IPS-20b (cell line): ENCODE data around the gene CD2BP2.

Experiments used
- H3K27ac ChIP-seq: one replicate; pipeline ENCODE4 v1.5.1; 2013; ENCODE audit warnings: low read length
- H3K27me3 ChIP-seq: 2 replicates; pipeline ENCODE4 v1.6.1; 2013; ENCODE audit warnings: mild to moderate bottlenecking, low read length, inconsistent platforms; ENCODE audit not compliant: insufficient read depth
- H3K36me3 ChIP-seq: 2 replicates; pipeline ENCODE4 v1.6.1; 2013; ENCODE audit warnings: low read depth, mild to moderate bottlenecking, inconsistent platforms, low read length, moderate library complexity; ENCODE audit not compliant: insufficient read depth
- H3K4me1 ChIP-seq: 2 replicates; pipeline ENCODE4 v1.6.1; 2013; ENCODE audit warnings: mild to moderate bottlenecking, control low read depth, inconsistent platforms, low read length, moderate library complexity; ENCODE audit not compliant: insufficient read depth
- H3K4me3 ChIP-seq: 2 replicates; pipeline ENCODE4 v1.5.1; 2013; ENCODE audit warnings: mild to moderate bottlenecking, low read length, inconsistent platforms
- H3K9ac ChIP-seq: 2 replicates; pipeline ENCODE4 v1.6.1; 2013; ENCODE audit warnings: low read depth, mild to moderate bottlenecking, inconsistent platforms, low read length, moderate library complexity
- H3K9me3 ChIP-seq: 2 replicates; pipeline ENCODE4 v1.6.1; 2013; ENCODE audit warnings: mild to moderate bottlenecking, low read depth, low read length, inconsistent platforms; ENCODE audit not compliant: insufficient read depth

CD2BP2 gene

DNA sequence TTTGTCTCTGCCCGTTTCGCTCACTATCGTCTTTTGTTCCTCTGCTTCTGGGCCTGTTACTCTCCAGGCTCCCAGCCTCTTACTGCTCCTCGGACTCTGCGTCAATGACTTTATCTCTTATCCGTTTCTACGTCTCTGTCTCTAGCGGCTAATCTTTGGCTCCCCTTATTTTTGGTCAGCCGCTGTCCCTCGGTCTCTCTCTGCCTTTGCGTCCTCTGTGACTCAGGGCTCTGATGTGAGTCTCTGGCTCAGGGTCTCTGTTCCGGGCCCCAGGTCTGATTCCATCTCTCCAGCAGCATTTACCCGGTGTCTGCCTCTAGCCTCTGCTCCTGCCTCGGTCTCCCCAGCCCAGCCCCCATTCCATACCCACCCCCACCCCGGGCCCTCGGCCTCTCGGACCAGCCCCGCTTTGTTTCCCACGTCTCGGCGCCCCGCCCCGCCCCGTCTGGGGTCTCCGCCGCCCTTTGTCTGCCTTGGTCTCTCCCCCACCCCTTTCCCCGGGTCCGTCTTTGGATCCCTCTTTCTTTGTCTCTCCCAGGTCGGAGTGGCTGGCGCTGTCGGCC lies 39.6 kb upstream of the CD2BP2 start:
- Histone ChIP-seq H3K4me1 (peaks cover 3% of the 10 kb centered on the region; the same call in 1 of the 2 replicates), H3K4me3 (peak overlapping the region; percentile 89), H3K9ac (peak overlapping the region; percentile 99), H3K27me3 (no peaks in the 10 kb centered on the region), H3K27ac (peak overlapping the region; percentile 89), H3K9me3 (no peaks in the 10 kb centered on the region), H3K36me3 (peaks cover 33% of the 10 kb centered on the region)

DNA sequence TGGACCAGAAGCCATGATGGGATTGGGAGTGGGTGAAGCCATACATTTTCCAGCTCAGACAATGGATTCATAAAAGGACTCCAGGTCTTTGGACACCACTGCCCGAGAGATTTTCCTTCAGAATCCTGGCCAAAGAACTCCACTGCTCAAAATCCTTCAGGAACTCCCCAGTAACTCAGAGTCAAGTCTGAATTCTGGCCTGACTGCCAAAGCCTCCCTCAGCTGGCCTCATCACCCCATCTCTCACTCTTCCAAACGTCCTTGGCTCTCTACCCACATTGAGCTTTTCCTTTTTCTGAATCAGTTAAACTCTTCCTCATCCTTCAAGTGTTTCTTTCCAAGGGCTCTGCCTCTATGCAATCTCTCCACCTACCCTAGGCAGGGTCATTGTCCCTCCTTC lies 28.4 kb upstream of the CD2BP2 start:
- 0 out of 2 replicates have a peak, but pooled peaks cover 4% of the 10 kb centered on the region for H3K36me3 ChIP-seq
- no peaks in the 10 kb centered on the region for H3K4me1 ChIP-seq
- no peaks in the 10 kb centered on the region for H3K9me3 ChIP-seq
- no peak overlapping the region for H3K4me3 ChIP-seq
- H3K9ac ChIP-seq, result no peak overlapping the region
- no peaks in the 10 kb centered on the region for H3K27me3 ChIP-seq
- no peak overlapping the region for H3K27ac ChIP-seq

DNA sequence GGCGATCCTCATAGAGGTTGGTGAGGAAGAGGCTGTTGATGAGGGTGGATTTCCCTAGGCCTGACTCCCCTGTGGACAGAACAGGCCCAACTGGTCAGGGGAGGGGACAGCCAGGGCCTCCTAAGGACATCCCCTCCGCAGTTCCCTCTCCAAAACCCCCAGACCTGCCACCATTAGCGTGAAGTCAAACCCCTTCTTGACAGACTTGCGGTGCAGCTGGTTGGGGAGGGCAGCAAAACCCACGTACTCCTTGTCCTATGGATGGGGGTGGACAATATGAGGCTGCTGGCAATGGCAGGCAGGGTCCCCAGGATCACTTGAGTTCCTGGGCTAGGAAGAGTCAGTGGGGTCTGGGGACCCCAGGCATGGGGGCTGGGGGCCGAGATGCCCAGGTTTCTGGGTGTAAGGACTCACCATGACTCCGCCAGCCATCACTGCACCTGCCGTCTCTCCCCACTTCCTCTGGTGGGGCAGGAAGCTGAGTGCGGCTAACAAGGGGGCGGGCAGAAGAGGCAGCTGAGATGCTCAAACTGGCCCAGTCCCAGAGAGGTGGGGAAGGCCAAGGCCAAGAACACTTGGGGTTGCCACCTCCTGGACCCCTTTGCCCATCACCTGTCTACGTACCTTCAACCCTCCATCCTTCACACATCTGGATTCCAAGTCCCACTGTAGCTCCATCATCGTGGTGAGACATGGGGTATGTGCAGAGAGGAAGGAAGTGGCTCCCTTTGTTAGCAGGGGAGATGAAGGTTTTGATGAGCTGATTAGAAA lies 27.2 kb upstream of the CD2BP2 start, which contains the start of gene SEPTIN1:
Gene SEPTIN1, minus strand, starts transcription at position 451 of the 771 bp plus-strand sequence. Its CDS starts 19 bp downstream, at position 432.
- no peaks in the 10 kb centered on the region for H3K9me3 ChIP-seq
- 0 out of 2 replicates have a peak, but pooled peaks cover 4% of the 10 kb centered on the region for H3K36me3 ChIP-seq
- H3K4me1 ChIP-seq, result peaks cover 2% of the 10 kb centered on the region
- H3K27me3 ChIP-seq, result no peaks in the 10 kb centered on the region
- H3K4me3 ChIP-seq, result no peak within 1 kb of the TSS
- no peak within 1 kb of the TSS for H3K9ac ChIP-seq
- no peak within 1 kb of the TSS for H3K27ac ChIP-seq

DNA sequence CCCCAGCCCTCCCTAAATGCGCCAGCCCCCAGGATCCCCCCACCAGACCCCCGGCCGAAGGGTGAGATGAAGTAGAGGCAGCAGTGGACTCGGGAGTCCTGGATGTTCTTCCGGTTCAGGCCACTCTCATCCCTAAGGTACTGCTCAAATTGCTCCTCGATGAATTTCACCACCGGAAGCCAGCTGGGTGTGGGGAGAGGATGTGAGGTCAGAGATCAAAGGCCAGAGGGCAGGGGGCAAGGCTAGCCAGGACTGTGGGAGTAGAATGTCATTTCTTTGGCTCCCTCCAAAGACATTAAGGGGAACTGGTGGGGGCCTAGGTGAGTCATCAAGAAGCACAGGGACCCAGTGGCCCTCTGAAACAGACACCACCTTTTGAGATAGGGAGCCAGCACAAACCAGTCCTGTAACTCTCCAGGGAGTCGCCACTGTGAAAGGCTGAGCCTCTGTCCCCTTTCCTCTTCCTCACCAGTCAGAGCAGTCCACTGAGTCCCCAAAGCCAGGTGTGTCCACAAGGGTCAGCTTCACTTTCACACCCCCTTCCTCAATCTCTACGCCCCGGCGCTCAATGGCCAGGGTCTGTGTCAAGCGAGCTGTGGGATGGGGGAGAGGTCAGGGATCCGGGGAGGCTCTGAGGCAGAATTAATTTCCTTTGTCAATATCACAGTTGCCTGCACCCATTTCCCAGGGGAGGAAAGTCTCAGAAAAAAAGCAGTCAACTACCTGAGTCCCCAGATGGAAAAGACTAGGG lies 26.4 kb upstream of the CD2BP2 start:
- no peak overlapping the region for H3K4me3 ChIP-seq
- H3K27ac ChIP-seq, result no peak overlapping the region
- no peaks in the 10 kb centered on the region for H3K9me3 ChIP-seq
- H3K27me3 ChIP-seq, result no peaks in the 10 kb centered on the region
- H3K36me3 ChIP-seq, result 0 out of 2 replicates have a peak, but pooled peaks cover 4% of the 10 kb centered on the region
- H3K9ac ChIP-seq, result no peak overlapping the region
- H3K4me1 ChIP-seq, result peaks cover 6% of the 10 kb centered on the region

DNA sequence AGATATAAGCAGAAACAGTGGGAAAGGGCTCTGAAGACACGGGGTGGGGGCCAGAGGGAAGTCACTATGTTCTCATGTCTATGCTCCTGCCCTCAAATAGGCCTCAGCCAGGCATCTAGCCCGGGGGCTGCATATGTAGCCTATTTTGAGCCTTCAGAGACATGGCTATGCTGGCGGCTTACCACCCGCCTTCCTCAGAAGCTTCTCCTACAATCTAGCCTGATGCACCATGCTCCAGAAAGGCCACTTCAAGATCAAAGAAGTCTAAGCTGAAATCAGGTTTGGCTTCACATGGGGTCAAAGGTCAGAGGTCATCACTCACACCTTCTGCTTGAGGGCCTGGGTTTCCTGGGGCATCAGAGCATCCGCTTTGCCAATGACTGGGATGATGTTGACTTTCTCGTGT lies 25.7 kb upstream of the CD2BP2 start:
- Histone ChIP-seq H3K9me3 (no peaks in the 10 kb centered on the region), H3K4me3 (no peak overlapping the region), H3K9ac (no peak overlapping the region), H3K27me3 (no peaks in the 10 kb centered on the region), H3K4me1 (peaks cover 6% of the 10 kb centered on the region), H3K27ac (no peak overlapping the region), H3K36me3 (0 out of 2 replicates have a peak, but pooled peaks cover 4% of the 10 kb centered on the region)

DNA sequence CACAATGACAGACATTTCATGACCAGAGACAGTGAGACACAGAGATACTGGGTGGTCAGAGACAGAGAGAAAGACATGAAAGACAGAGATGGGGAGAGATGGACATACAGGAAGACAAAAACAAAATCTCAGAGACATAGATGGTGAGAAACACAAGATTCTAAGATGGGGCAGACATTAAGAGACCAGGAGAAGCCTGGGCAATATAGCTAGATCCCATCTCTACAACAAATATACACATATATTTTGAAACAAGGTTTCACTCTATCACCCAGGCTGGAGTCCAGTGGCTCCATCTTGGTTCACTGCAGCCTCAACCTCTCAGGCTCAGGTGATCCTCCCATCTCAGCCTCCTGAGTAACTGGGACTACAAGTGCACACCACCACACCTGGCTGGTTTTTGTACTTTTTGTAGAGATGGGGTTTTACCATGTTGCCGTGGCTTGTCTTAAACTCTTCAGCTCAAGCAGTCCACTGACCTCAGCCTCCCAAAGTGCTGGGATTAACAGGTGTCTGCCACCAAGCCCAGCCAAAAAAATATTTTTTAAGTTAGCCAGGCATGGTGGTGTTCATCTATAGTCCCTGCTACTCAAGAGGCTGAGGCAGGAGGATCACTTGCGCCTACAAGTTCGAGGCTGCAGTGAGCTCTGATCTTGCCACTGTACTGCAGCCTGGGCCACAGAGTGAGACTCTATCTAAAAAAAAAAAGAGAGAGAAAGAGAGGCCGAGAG lies 25.1 kb upstream of the CD2BP2 start:
- H3K9me3 ChIP-seq, result no peaks in the 10 kb centered on the region

DNA sequence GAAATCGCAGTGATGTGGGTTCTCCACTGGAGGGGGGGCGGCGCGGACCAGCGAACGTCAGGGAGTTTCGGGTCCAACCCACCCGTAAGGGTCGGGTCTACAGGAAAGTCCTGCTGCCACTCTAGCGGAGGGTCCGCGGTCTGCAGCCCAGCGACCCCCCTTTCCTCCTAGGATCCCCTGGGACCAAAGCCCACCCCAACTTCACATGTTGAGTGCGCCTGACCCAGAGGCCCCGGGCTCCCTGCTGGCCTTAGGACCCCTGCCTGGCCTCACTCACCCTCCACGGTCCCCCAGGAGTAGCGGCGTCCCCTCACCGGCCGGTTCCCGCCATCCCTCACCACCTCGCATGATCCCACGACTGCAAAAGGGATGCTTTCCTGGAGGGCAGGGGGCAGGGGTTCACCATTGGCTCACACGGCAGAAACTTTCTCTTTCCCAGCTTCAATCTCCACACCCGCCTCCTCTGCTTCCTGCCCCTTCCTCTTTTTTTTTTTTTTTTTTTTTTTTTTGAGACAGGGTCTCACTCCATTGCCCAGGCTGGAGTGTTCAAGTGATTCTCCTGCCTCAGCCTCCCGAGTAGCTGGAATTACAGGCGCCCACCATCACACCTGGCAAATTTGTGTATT lies 24.2 kb upstream of the CD2BP2 start:
- H3K4me3 ChIP-seq, result peak overlapping the region; percentile 98
- H3K9me3 ChIP-seq, result no peaks in the 10 kb centered on the region
- H3K27ac ChIP-seq, result no peak overlapping the region
- H3K36me3 ChIP-seq, result 0 out of 2 replicates have a peak, but pooled peaks cover 4% of the 10 kb centered on the region
- peak overlapping the region; percentile 75; the same call in 1 of the 2 replicates for H3K9ac ChIP-seq
- H3K4me1 ChIP-seq, result peaks cover 6% of the 10 kb centered on the region
- H3K27me3 ChIP-seq, result no peaks in the 10 kb centered on the region

More for the DNA sequence above, 25.1 kb upstream of the CD2BP2 start:
- Histone ChIP-seq H3K36me3 (0 out of 2 replicates have a peak, but pooled peaks cover 4% of the 10 kb centered on the region), H3K4me3 (no peak overlapping the region), H3K27me3 (no peaks in the 10 kb centered on the region), H3K27ac (no peak overlapping the region), H3K4me1 (peaks cover 6% of the 10 kb centered on the region), H3K9ac (no peak overlapping the region)

DNA sequence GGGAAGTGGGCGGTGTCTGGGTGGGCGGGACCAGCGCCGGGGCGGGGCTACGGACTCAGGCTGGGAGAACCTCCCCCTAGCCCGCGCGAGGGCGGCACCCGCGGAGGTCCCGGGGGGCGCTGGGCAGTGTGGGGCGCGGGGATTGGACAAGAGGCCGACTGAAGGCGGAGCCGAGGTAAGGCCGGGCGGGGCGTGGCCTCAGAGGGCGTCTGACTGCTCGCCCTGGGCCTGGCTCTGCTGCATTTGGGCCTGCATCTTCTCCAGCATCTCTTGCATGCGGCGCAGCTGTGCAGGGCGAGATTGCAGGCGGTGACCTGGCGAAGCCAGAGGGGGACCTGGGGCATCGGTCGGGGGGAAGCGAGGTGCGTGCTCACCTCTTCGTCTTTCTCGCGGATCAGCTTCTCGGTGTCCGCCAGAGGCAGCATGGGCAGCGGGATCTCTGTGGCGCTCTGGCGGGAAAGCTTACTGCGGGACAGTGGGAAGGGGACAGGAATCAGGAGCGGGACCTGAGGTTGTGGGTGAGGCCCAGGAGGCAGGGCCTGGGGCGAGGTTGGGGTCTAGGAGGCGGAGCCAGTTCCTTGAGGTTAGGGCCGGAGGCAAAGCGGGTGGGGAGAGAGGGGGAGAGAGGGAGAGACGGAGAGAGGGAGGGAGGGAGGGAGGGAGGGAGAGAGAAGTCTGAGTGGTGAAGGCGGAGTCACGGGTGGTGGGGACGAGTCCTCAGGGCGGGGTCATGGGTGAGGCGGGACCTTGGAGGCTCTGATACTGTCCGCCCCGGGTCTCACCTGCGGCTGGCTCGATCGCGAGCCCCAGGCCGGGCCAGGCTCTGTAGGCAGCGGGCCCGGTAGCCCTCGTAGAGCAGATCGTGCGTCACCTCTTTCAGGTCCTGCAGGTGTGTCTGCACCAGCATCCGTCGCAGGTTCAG lies 23.4 kb upstream of the CD2BP2 start:
- H3K27ac ChIP-seq, result peak overlapping the region; percentile 100
- no peaks in the 10 kb centered on the region for H3K9me3 ChIP-seq
- peaks cover 6% of the 10 kb centered on the region for H3K4me1 ChIP-seq
- 0 out of 2 replicates have a peak, but pooled peaks cover 4% of the 10 kb centered on the region for H3K36me3 ChIP-seq
- peak overlapping the region; percentile 98 for H3K4me3 ChIP-seq
- peak overlapping the region; percentile 98 for H3K9ac ChIP-seq
- no peaks in the 10 kb centered on the region for H3K27me3 ChIP-seq

DNA sequence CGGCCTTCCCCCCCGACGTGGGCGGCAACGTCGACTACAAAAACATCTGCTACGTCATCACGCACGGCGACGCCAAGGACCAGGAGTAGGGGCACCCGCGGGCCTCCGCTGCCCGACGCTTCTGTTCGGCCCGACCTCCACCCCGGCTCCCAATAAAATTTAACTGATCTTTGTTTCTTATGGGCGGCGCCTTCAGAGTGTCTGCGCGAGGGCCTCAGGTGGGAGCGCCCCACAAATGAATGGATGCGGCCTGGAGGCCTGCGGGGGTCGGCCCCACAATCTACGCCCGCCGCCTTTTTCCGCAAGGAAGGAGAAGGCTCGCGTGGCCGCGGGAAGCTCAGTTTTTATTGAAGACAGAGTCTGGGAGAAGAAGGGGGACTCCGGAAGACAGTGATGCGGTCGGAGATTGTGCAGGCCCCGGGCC lies 22.7 kb upstream of the CD2BP2 start:
- H3K9me3 ChIP-seq, result no peaks in the 10 kb centered on the region
- H3K27me3 ChIP-seq, result no peaks in the 10 kb centered on the region
- peak overlapping the region; percentile 84; the same call in 1 of the 2 replicates for H3K4me3 ChIP-seq
- peak overlapping the region; percentile 100 for H3K27ac ChIP-seq
- peaks cover 6% of the 10 kb centered on the region for H3K4me1 ChIP-seq
- H3K36me3 ChIP-seq, result 0 out of 2 replicates have a peak, but pooled peaks cover 4% of the 10 kb centered on the region
- peak overlapping the region; percentile 95; the same call in 1 of the 2 replicates for H3K9ac ChIP-seq
